GM21717 (cell line): ENCODE measurements around the gene C10orf95.

ENCODE experiments used
- ATAC-seq: cut with Tn5 transposase; IDR thresholded peaks from one replicate; pipeline ENCODE4 v1.9.1; 2021; ENCODE audit warnings: mild to moderate bottlenecking, moderate library complexity; ENCODE audit not compliant: unreplicated experiment

Gene C10orf95

GRCh38 chr10:102419269-102420180 lies 31.8 kb downstream of the C10orf95 start:
- ATAC-seq = no peak

GRCh38 chr10:102418622-102419268 lies 32.6 kb downstream of the C10orf95 start, which contains the start of gene PSD:
PSD (minus strand) TSS chr10:102418785; CDS start chr10:102417038, 1,747 bp downstream.
- no peak for ATAC-seq

GRCh38 chr10:102416695-102417094 lies 34.6 kb downstream of the C10orf95 start:
- ATAC-seq = no peak

GRCh38 chr10:102416283-102416682 lies 35.1 kb downstream of the C10orf95 start:
- ATAC-seq = no peak

GRCh38 chr10:102414749-102415148 lies 36.6 kb downstream of the C10orf95 start:
- no peak for ATAC-seq

- ATAC-seq = no peak
These were observed 37.4 kb downstream of the C10orf95 start for GRCh38 chr10:102413806-102414561.

- no peak for ATAC-seq
These were observed 38.2 kb downstream of the C10orf95 start for GRCh38 chr10:102413053-102413705.

GRCh38 chr10:102412293-102412692 lies 39.0 kb downstream of the C10orf95 start:
- ATAC-seq = no peak

GRCh38 chr10:102411341-102412255 lies 39.7 kb downstream of the C10orf95 start:
- no peak for ATAC-seq

GRCh38 chr10:102410429-102411073 lies 40.8 kb downstream of the C10orf95 start:
- ATAC-seq = no peak

GRCh38 chr10:102409604-102410428 lies 41.5 kb downstream of the C10orf95 start:
- ATAC-seq = no peak

- ATAC-seq = no peak
These were observed 42.4 kb downstream of the C10orf95 start for GRCh38 chr10:102408728-102409603.

GRCh38 chr10:102408131-102408727 lies 43.1 kb downstream of the C10orf95 start:
- no peak for ATAC-seq

- no peak for ATAC-seq
These were observed 43.8 kb downstream of the C10orf95 start for GRCh38 chr10:102407425-102408130.

- ATAC-seq = no peak
These were observed 44.5 kb downstream of the C10orf95 start for GRCh38 chr10:102406815-102407214.

GRCh38 chr10:102405632-102406031 lies 45.7 kb downstream of the C10orf95 start:
- ATAC-seq = no peak
